HG03159 (cell line): Measurements from ENCODE around the gene NOS1AP.
"Not testable (repeated sequence)": the region's sequence is repeated elsewhere in the genome, so short reads cannot be mapped to it uniquely, and the experiment has no call there.

Source experiments
- ATAC-seq: cut with Tn5 transposase; IDR thresholded peaks from one replicate; pipeline ENCODE4 v1.9.1; 2021; ENCODE audit warnings: mild to moderate bottlenecking, moderate library complexity; ENCODE audit not compliant: unreplicated experiment

Gene NOS1AP

GRCh38 chr1:162323023-162323422, 253.5 kb downstream of the NOS1AP start:
- ATAC-seq: no peak

GRCh38 chr1:162324396-162324795, 254.9 kb downstream of the NOS1AP start:
- ATAC-seq: no peak

DNA sequence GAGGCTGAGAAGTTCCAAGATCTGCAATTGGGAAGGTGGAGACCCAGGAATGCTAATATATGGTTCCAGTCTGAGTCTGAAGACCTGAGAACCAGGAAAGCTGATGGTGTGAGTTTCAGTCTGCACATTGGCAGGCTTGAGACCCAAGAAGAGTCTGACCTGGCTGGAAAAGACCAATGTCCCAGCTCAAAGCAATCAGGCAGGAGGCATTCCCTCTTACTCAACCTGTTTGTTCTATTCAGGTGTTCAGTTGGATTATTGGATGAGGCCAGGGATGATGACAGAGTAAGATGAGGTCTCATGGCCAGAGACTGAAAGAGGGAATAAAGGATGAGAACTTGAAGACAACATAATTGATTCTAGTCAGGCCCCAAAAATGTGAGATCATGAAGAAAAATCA, 257.1 kb downstream of the NOS1AP start:
- no peak for ATAC-seq

DNA sequence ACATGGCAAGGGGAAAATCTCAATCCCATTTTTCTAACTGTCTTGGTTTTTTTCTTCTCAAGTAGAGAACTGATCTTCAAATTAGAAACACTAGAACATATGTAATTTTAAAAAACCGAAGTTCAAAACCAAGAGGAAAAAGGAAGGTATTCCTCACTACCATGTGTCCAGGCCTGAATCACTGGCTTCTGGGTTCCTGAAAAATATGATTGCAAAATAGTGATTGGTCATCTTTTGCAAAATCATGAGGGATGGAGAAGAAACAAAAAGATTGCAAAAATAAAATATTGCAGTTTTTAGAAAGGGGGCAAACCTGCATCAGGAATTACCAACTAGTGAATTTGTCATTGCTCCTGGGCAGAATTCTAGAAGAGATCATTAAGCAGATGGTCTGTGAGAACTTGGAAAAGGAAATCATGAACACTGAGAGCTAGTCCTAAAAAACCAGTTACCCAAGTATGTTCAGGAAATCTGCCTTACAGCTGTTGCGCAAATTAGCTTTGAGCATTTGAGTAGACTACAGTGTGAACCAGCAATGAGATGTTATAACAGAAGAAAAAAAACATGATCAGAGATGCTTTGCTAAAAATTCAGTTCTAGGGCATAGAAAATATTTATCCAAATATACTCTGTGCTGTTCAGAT, 257.8 kb downstream of the NOS1AP start:
- ATAC-seq: no peak

DNA sequence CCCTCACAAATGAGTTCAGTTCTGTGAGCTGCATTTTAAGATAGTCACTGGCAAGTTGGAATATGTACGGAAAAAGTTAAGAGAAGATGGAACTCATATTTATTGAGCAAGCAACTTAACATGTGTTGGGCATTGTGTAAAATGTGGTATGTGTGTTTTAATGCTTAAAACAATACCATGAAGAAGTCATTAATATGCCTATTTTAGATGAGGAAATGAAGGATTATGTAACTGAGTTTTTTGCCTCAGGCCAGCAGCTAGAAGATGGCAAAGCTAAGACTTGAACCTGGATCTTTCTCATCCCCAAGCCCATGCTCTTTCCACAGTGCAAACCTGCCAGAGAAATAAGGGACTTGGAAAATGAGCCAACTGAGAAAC, 258.3 kb downstream of the NOS1AP start:
- ATAC-seq: no peak

GRCh38 chr1:162328512-162328911, 259.0 kb downstream of the NOS1AP start:
- no peak for ATAC-seq

- ATAC-seq: no peak
Observed at GRCh38 chr1:162329826-162330225, 260.3 kb downstream of the NOS1AP start.

GRCh38 chr1:162333991-162334390, 264.5 kb downstream of the NOS1AP start:
- no peak for ATAC-seq

GRCh38 chr1:162335126-162335525, 265.6 kb downstream of the NOS1AP start:
- no peak for ATAC-seq

- no peak for ATAC-seq
Observed at GRCh38 chr1:162336621-162337285, 267.3 kb downstream of the NOS1AP start.

DNA sequence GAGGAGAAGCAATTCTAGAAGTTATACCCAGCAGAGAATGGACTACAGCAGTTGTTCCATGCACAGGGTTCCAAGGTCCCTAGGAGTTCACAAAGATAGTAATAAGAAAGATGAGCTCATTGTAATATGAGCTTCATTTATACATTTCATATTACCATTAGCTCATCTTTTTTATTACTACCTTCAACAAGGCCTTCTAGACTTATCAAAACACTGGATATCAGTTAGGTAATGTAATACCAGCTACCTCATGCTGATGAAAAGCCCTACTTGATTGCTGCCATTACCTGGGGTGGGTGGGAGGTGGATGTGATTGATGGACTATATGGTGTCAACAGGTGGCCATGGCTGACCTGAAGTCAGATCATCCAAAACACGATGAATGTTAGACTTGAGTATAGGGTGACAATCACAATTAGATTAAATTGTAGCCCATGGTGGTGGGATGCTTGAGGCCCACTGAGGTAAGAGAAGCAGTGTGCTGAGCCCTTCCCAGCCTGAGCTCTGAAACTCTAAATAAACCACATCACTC, 273.0 kb downstream of the NOS1AP start:
- no peak for ATAC-seq

- ATAC-seq: no peak
Observed at GRCh38 chr1:162343470-162343869, 274.0 kb downstream of the NOS1AP start.

DNA sequence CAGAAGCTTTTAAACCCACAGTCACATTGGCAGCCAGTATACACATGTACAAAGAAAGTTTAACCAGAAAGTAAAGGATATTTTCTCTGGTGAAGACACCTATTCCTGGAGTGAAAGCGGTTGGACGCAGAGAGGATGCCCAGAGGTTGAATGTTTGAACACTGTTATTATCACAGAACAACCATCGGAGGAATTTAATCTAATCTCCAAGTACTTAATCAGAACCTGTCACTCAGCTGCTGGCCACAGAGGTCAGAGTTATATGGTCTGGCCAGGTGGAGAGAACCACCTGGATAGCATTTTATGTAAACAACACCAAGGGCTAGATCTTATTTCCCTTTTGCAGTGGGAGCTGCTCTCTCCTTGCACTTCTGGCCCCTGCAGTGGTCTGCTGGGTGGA, 277.8 kb downstream of the NOS1AP start:
- ATAC-seq: no peak

- ATAC-seq: no peak
Observed at GRCh38 chr1:162349635-162350330, 280.3 kb downstream of the NOS1AP start.

- no peak for ATAC-seq
Observed at GRCh38 chr1:162351246-162351842, 281.9 kb downstream of the NOS1AP start.

- not testable (repeated sequence) for ATAC-seq
Observed at GRCh38 chr1:162351874-162352273, 282.4 kb downstream of the NOS1AP start.

DNA sequence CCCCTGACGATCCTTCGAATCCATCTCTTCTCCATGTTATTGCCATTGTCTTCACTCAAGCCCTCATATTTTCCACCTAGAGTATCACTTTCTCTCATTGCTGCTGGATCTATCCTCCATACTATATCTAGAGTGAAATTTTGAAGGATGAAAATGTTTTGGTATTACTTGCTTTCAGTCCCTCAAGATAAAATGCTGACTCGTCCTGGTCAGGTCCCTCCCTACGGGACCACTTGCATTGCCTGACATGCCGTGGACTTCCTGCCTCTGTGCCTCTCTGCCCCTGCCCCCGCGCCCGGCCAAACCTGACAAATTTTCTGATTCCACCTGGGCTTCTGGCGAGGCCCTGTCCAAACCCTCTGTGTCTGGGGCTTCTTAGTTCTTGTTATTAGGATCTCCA, 283.6 kb downstream of the NOS1AP start:
- ATAC-seq: no peak

DNA sequence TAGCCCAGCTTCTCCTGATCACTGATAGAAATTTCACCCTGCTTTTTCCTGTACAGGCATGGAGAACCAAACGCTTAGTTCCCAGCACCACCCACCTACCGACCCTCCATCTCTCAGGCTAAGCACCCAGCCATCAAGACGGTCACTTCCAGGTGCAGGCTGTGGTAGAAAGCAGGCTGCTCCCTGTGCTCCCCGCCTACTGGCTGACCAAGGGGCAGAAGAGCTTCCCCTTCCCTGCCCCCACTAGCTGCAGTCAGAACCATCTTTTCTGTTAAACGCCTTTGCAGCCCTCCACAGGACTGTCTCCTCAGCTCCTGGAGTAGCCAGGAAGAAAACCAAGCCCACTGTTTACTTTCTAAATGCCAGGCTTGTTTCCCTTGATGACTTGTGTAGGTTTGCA, 284.2 kb downstream of the NOS1AP start:
- no peak for ATAC-seq

GRCh38 chr1:162357681-162358266, 288.3 kb downstream of the NOS1AP start:
- ATAC-seq: no peak

DNA sequence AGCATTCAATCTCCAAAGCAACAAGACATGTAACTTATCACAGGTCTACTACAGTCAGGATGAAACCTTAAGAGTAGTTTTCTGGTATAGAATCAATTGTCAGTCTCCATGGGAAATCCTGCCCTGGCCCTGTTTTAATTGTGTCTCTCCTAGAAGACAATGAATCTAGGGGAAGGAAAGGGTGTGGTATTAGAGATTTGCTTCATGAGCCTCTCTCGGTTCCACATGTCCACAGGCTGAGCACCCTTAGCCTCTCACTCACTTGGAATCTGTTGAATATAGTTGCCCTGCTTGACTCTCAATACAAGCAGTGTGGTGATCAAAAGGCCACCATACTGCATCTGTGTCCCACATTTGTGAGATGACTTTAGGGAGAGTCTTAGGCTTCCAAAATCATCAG, 289.4 kb downstream of the NOS1AP start:
- no peak for ATAC-seq

DNA sequence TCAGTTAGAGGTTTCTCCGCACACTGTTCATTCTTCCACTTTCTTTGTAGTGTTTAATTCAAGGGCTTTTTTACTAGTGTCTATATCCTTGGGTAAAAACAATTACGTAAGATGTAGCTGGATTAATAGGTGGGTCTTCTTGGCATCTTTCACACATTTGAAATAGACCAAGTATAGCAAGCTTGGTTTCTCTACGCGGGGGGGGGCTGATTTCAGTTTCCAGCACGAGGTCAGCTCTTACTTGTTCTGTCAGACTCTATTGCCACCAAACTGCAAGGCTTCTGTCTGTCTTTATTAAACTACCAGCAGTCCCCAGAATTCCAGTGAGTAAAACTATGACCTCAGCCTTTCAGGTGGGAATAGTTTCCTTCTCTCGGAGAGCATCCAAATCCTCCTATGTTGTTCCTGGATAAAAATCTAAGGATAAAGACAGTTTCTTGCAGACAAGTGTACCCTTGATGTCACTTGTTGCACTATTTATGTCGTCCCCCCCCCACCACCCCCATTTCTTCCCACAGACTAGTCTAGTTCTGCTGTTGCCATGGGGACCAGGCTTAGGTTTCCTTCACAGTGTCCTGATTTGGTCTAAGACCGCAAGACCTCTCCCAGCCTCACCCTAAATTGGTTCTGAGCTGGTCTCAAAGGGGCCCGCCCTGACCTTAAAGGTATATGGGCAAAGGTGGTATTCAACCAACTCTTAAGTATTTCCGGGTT, 290.2 kb downstream of the NOS1AP start:
- no peak for ATAC-seq
